ENCODE measurements around the gene RARB. TPM values are rescaled to one million over a fixed set of nuclear protein-coding genes. Genes with fewer than 3 reads are reported as not detected.

RARB gene
- total and polyA plus RNA-seq, 2 of the 13 experiments (the other 11 are each of a cell fraction or from before 2014, with no cell fraction given): 0.16 TPM; not detected in 1

DNA sequence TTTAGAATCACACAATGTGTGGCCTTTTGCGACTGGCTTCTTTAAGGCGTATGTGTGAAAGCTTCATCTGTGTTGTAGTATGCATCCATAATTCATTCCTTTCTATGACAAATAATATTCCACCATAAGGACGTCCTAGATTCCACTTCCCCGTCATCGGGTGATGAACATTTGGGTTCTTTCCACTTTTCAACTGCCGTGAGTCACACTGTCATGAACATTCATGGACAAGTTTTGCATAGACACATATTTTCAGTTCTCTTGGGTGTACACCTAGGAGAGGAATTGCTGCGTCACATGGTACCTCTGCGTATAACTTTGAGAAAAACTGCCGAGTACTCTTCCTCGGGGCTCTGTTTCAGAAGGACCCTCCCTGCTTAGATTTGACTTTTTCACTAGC is 139.3 kb downstream of the RARB start:
- no peaks in the 10 kb centered on the region for H3K4me1 ChIP-seq (ENCODE audit: insufficient read depth, low read length)
- FAIRE-seq: no peak
- no peak for TF ChIP-seq MXD4 (CRISPR knock-in tag; IDR thresholded peaks at IDR 0.05)
- no peak for TF ChIP-seq KAT8 (CRISPR knock-in tag; IDR thresholded peaks at IDR 0.05)
- no peak for TF ChIP-seq ZNF382 (CRISPR knock-in tag; IDR thresholded peaks at IDR 0.05; ENCODE audit: borderline replicate concordance)
- no peak for TF ChIP-seq ZBTB7A (CRISPR knock-in tag; IDR thresholded peaks at IDR 0.05)
- no peak for TF ChIP-seq ZNF510 (CRISPR knock-in tag; IDR thresholded peaks at IDR 0.05; ENCODE audit: low read depth)
- TF ChIP-seq ZNF24 (IDR thresholded peaks at IDR 0.05): no peak
- TF ChIP-seq NCOA5 (CRISPR knock-in tag; IDR thresholded peaks at IDR 0.05): no peak
- TF ChIP-seq NAIF1 (CRISPR knock-in tag; IDR thresholded peaks at IDR 0.05; ENCODE audit: borderline replicate concordance): no peak
- TF ChIP-seq, protein P1, sequence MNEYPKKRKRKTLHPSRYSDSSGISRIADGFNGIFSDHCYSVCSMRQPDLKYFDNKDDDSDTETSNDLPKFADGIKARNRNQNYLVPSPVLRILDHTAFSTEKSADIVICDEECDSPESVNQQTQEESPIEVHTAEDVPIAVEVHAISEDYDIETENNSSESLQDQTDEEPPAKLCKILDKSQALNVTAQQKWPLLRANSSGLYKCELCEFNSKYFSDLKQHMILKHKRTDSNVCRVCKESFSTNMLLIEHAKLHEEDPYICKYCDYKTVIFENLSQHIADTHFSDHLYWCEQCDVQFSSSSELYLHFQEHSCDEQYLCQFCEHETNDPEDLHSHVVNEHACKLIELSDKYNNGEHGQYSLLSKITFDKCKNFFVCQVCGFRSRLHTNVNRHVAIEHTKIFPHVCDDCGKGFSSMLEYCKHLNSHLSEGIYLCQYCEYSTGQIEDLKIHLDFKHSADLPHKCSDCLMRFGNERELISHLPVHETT (CRISPR knock-in tag; conservative IDR thresholded peaks at IDR 0.05): no peak
- TF ChIP-seq HNF4A (CRISPR knock-in tag; IDR thresholded peaks at IDR 0.05): no peak
- TF ChIP-seq U2AF1 (optimal IDR thresholded peaks at IDR 0.05; ENCODE audit: low read depth, low read length): no peak
- TF ChIP-seq GATAD1 (CRISPR knock-in tag; IDR thresholded peaks at IDR 0.05): no peak
- H3K36me3 ChIP-seq (replicated peaks in 1 of 2; ENCODE audit: control insufficient read depth in 1 of 2, insufficient read depth in 2 of 2, low read length in 2 of 2): no peaks in the 10 kb centered on the region
- H3K27ac ChIP-seq (ENCODE audit: extremely low read length, insufficient read depth, low read length): no peak overlapping the region
- in situ Hi-C loops (cut with HindIII; ENCODE audit: extremely low pct_ligation_motif_present, low pct_unique_long_range_greater_than_20kb): no loop called here
- DNase-seq (ENCODE audit: low spot score): no peak
- intact Hi-C loops (cut with micrococcal nuclease; ENCODE audit: unreplicated experiment): no loop called here
- H3K9me3 ChIP-seq (ENCODE audit: low read length): no peaks in the 10 kb centered on the region
- ChIA-PET POLR2A (no interaction called here), CTCF (ENCODE audit: low intra/inter-chr PET ratio, low total read pairs) (no interaction called here)
- no peaks in the 10 kb centered on the region for H3K27me3 ChIP-seq (ENCODE audit: control insufficient read depth in 1 of 2, insufficient read depth in 2 of 2, low read length in 2 of 2)
- no peak overlapping the region for H2AFZ ChIP-seq (ENCODE audit: low read length)
- no peak overlapping the region for H3K4me2 ChIP-seq (ENCODE audit: low read depth, low read length)
- H3K79me2 ChIP-seq (ENCODE audit: insufficient read depth, low read length): no peaks in the 10 kb centered on the region
- no peak for ATAC-seq
- H4K20me1 ChIP-seq (ENCODE audit: insufficient read depth, low read length): no peaks in the 10 kb centered on the region
- BruUV-seq (replicated peaks): no TSS peak
- WGBS (ENCODE audit: low lambda C conversion rate): 82% methylated on average over 10 of the region's 10 CpGs
- no peak overlapping the region for H3K4me3 ChIP-seq (replicated peaks in 1 of 3; ENCODE audit: insufficient read depth in 1 of 3, low read depth in 2 of 3, low read length in 3 of 3)
- H3K9ac ChIP-seq (ENCODE audit: insufficient read depth, low read depth, low read length): no peak overlapping the region

All from HepG2 (cell line).